ENCODE data around the gene GNAI3.

DNA sequence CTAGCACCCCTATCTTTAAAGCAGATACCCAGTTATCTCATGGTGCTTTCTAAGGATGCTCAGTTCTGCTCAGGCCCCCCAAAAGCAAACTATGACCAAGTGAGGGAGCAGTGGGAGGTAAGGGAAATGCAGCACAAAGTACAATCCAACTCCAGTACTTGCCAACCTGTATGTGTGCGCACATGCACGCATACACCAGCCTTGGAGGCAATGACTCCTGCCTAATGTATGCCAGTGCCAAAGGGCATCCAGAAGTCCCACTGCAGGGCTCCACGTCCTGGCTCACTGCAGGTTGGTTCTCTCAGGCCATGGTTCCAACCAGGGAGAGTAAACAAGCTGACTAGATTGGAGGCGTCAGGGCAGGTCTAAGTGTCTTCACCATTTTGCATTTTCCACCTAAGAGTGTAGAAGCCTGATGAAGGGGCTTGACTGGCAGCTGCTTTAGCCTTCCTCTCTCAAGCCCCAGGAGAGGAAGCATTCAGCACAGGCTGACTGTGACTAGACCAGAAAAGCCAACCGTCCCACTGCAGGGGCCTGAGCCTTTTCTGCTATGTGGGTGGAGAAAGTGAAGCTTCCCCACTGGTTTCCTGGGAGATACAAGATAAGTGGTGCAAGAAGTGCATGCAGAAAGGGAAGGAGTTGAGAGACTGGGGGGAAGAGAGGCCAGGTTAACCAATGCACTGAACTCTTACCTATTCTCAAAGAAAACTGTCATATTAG is 46.6 kb upstream of the GNAI3 start:
- TF ChIP-seq, protein P1, sequence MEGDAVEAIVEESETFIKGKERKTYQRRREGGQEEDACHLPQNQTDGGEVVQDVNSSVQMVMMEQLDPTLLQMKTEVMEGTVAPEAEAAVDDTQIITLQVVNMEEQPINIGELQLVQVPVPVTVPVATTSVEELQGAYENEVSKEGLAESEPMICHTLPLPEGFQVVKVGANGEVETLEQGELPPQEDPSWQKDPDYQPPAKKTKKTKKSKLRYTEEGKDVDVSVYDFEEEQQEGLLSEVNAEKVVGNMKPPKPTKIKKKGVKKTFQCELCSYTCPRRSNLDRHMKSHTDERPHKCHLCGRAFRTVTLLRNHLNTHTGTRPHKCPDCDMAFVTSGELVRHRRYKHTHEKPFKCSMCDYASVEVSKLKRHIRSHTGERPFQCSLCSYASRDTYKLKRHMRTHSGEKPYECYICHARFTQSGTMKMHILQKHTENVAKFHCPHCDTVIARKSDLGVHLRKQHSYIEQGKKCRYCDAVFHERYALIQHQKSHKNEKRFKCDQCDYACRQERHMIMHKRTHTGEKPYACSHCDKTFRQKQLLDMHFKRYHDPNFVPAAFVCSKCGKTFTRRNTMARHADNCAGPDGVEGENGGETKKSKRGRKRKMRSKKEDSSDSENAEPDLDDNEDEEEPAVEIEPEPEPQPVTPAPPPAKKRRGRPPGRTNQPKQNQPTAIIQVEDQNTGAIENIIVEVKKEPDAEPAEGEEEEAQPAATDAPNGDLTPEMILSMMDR (IDR thresholded peaks at IDR 0.05; ENCODE audit: insufficient read depth, low read length, poor library complexity, severe bottlenecking) = no peak
- no peak for TF ChIP-seq EZH2phosphoT487 (conservative IDR thresholded peaks at IDR 0.05; ENCODE audit: low read length)

Measured in SU-DHL-6 (cell line).